HEK293T (cell line): ENCODE measurements around the gene PCYT1A.
"Not testable (repeated sequence)": the region's sequence is repeated elsewhere in the genome, so short reads cannot be mapped to it uniquely, and the experiment has no call there.

Experiments
- CTCF ChIA-PET: fragments of 350-600 bp; formaldehyde crosslinking; extraction: SDS; loops from one replicate; lab custom pipeline; 2021; ENCODE audit warnings: antibody characterized with exemption, inconsistent platforms; lab: Yijun Ruan, JAX
- POLR2A ChIA-PET: fragments of 350-600 bp; formaldehyde crosslinking; extraction: SDS; loops from one replicate; lab custom pipeline; 2020; ENCODE audit warnings: antibody characterized with exemption, inconsistent platforms; lab: Yijun Ruan, JAX
- DNase-seq: peaks from one replicate; pipeline ENCODE4 v3.0.0; 2012; ENCODE audit warnings: mixed read lengths; ENCODE audit errors: extremely low spot score
- ARNT ChIP-seq: fragments of 450-650 bp; IDR thresholded peaks from 2 replicates; pipeline ENCODE4 v1.6.1; 2017; ENCODE audit warnings: mild to moderate bottlenecking
- BHLHE40 ChIP-seq: fragments of 450-650 bp; IDR thresholded peaks from 2 replicates; pipeline ENCODE4 v1.6.1; 2016; ENCODE audit warnings: mild to moderate bottlenecking, moderate library complexity, borderline replicate concordance
- CTBP1 ChIP-seq: fragments of 450-650 bp; IDR thresholded peaks from 2 replicates; pipeline ENCODE4 v1.6.1; 2016; ENCODE audit warnings: borderline replicate concordance
- ELF4 ChIP-seq: fragments of 450-650 bp; IDR thresholded peaks from 2 replicates; pipeline ENCODE4 v1.6.1; 2017; ENCODE audit warnings: antibody characterized with exemption
- FOXA1 ChIP-seq: fragments of 450-650 bp; IDR thresholded peaks from 2 replicates; pipeline ENCODE4 v1.6.1; 2016; ENCODE audit warnings: mild to moderate bottlenecking
- FOXK2 ChIP-seq: fragments of 450-650 bp; IDR thresholded peaks from 2 replicates; pipeline ENCODE4 v1.6.1; 2016; ENCODE audit warnings: mild to moderate bottlenecking
- FOXM1 ChIP-seq: fragments of 450-650 bp; IDR thresholded peaks from 2 replicates; pipeline ENCODE4 v1.6.1; 2017; ENCODE audit warnings: mild to moderate bottlenecking, borderline replicate concordance
- HDGF ChIP-seq: fragments of 450-650 bp; IDR thresholded peaks from 2 replicates; pipeline ENCODE4 v1.6.1; 2017; ENCODE audit warnings: antibody characterized with exemption, borderline replicate concordance
- L3MBTL2 ChIP-seq: fragments of 450-650 bp; conservative IDR thresholded peaks from 2 replicates; pipeline ENCODE4 v1.6.1; 2016; ENCODE audit warnings: mild to moderate bottlenecking
- LEF1 ChIP-seq: fragments of 450-650 bp; IDR thresholded peaks from 2 replicates; pipeline ENCODE4 v1.6.1; 2017; ENCODE audit warnings: mild to moderate bottlenecking, borderline replicate concordance
- NFRKB ChIP-seq: fragments of 450-650 bp; IDR thresholded peaks from 2 replicates; pipeline ENCODE4 v1.6.1; 2016; ENCODE audit warnings: mild to moderate bottlenecking, moderate library complexity
- PKNOX1 ChIP-seq: fragments of 450-650 bp; IDR thresholded peaks from 2 replicates; pipeline ENCODE4 v1.6.1; 2016
- SP1 ChIP-seq: fragments of 450-650 bp; IDR thresholded peaks from 2 replicates; pipeline ENCODE4 v1.6.1; 2017
- SUZ12 ChIP-seq: fragments of 450-650 bp; IDR thresholded peaks from 2 replicates; pipeline ENCODE4 v1.6.1; 2016; ENCODE audit warnings: mild to moderate bottlenecking
- TARDBP ChIP-seq: fragments of 450-650 bp; IDR thresholded peaks from 2 replicates; pipeline ENCODE4 v1.6.1; 2016
- ZNF384 ChIP-seq: fragments of 450-650 bp; IDR thresholded peaks from 2 replicates; pipeline ENCODE4 v1.6.1; 2016

The PCYT1A gene

DNA sequence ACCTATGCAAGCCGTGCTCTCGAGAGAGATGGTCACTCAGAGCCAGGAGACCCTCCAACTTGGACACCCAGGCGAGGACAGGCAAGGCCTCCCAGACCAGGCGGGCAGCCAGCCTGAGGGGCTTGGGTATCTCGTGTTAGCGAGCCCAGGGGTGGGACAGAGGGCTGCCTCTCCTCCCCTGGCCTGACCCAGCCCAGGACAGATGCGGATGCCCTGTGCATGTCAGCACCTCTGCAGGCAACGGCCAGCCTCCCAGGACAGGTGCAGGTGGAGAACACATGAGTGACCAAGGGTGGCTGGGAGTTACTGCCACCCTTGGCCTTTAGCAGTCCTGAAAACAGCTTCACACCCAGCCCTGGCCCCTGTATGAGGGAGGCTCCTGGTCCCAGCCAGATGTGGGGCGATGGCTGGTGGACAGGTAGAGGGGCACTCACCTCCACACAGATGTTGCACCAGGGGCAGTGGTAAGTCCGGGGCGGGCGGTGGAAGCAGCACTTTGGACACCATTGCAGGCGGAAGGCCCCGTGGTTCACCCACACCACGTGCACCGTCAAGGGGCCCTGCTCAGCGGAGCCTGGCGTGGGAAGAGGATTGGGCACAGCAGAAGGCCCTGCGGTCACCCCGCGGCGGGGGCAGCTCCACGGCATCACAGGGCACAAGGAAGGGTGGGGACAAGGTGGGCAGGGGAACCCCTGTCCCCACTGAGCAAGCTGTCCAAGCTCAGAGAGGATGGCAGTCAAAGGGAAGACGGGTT is 78.4 kb downstream of the PCYT1A start:
- DNase-seq: no peak
- TF ChIP-seq LEF1: no peak
- no peak for TF ChIP-seq HDGF
- no peak for TF ChIP-seq FOXA1
- no peak for TF ChIP-seq CTBP1
- no peak for TF ChIP-seq NFRKB
- no peak for TF ChIP-seq PKNOX1
- TF ChIP-seq ARNT: no peak
- no peak for TF ChIP-seq SP1
- no peak for TF ChIP-seq TARDBP
- TF ChIP-seq BHLHE40: no peak
- no peak for TF ChIP-seq L3MBTL2
- no peak for TF ChIP-seq ELF4
- TF ChIP-seq FOXK2: no peak
- no peak for TF ChIP-seq FOXM1
- no peak for TF ChIP-seq ZNF384
- ChIA-PET CTCF (no interaction called here), POLR2A (no interaction called here)

DNA sequence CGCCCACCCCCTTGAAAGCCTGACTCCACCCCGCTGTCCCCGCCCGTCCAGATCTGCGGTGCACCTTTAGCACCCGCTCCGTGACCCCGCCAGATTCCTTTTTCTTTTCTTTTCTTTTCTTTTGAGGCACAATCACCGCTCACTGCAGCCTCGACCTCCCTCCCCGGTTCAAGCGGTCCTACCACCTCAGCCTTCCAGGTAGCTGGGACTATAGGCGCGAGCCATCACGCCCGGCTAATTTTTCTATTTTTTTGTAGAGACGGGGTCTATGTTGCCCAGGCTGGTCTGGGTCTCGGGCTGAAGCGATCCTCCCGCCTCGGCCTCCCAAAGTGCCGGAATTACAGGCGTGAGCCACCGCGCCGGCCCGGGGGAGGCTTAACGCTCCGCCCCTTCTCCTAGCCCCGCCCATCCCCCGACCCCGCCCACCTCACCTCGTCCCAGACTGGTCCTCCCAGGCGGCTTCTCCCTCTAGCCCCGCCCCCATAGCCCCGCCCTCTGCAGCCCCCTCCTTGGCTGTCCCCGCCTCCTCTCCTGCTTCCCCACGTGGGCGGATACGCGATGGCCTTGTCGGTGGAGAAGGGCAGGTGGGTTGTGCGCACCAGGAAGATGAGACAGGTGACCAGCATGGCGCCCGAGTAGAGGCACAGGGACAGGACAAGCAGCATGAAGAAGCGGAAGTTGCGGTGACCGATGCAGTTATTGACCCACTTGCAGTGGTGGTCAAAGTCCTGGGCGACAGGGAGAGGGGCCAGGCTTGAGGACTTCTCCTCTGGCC is 79.5 kb downstream of the PCYT1A start:
- POLR2A ChIA-PET: no interaction called here
- TF ChIP-seq BHLHE40: no peak
- TF ChIP-seq SP1: no peak
- no peak for TF ChIP-seq ELF4
- no peak for TF ChIP-seq FOXM1
- no peak for TF ChIP-seq L3MBTL2
- TF ChIP-seq ZNF384: no peak
- no peak for TF ChIP-seq TARDBP
- no peak for TF ChIP-seq ARNT
- no peak for TF ChIP-seq FOXA1
- TF ChIP-seq NFRKB: no peak
- no peak for TF ChIP-seq FOXK2
- no peak for TF ChIP-seq CTBP1
- no peak for TF ChIP-seq SUZ12
- TF ChIP-seq PKNOX1: no peak
- no peak for TF ChIP-seq HDGF
- no peak for TF ChIP-seq LEF1
- CTCF ChIA-PET: no interaction called here
- no peak for DNase-seq

- TF ChIP-seq SUZ12 (no peak), ELF4 (no peak), PKNOX1 (no peak), FOXA1 (no peak), NFRKB (no peak), FOXM1 (no peak), FOXK2 (no peak), ARNT (no peak), CTBP1 (no peak), BHLHE40 (no peak), ZNF384 (no peak)
- ChIA-PET POLR2A (no interaction called here), CTCF (interaction anchor here (0.8 kb wide), 1 partner anchor 10 kb away, joined by 5 read pairs; no protein-coding TSS in a partner anchor)
- no peak for DNase-seq
These were observed 80.2 kb downstream of the PCYT1A start for GRCh38 chr3:196207159-196207832.

DNA sequence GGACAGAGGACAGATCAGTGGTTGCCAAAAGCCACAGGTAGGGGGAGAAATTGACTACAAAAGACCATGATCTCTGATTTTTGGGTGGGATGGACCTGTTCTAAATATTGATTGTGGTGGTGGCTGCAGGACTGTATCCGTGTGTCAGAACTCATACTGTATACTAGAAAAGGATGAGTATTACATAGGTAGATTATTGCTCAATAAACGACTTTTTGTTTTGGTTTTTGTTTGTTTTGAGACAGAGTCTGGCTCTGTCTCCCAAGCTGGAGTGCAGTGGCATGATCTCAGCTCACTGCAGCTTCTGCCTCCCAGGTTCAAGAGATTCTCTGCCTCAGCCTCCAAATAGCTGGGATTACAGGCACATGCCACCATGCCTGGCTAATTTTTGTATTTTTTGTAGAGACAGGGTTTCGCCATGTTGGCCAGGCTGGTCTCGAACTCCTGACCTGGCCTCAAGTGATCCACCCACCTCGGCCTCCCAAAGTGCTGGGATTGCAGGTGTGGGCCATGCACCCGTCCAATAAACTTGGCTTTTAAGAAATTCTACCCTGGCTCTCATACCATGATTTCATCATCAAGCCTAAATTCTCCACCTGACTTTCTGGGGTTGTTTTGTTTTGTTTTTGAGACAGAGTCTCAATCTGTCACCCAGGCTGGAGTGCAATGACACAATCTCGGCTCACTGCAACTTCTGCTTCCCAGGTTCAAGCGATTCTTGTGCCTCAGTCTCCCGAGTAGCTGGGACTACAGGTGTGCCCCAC is 81.9 kb downstream of the PCYT1A start:
- CTCF ChIA-PET: interaction anchor here (0.6 kb wide), 1 partner anchor 996 kb away, joined by 3 read pairs; no protein-coding TSS in a partner anchor
- POLR2A ChIA-PET, DNase-seq: not testable (repeated sequence)

GRCh38 chr3:196203846-196204245 is 83.7 kb downstream of the PCYT1A start:
- no peak for TF ChIP-seq SP1
- no peak for TF ChIP-seq NFRKB
- ChIA-PET CTCF (no interaction called here), POLR2A (no interaction called here)
- DNase-seq: no peak
